Fibroblast of lung (primary cell): ENCODE measurements around the gene GRIK2. TPM values are rescaled to one million over a fixed set of nuclear protein-coding genes. Genes with fewer than 3 reads are reported as not detected.

Experiments
- DNase-seq, 2 donors: peaks; one replicate each; pipeline versions ENCODE4 v3.0.0 to v3.0.0-alpha.2; 2010; ENCODE audit warnings: low read depth in 2 of 2
- H2AFZ ChIP-seq: 2 replicates; pipeline ENCODE4 v1.5.1; 2012; ENCODE audit warnings: low read length, control low read depth, inconsistent platforms
- H3K27ac ChIP-seq: 2 replicates; pipeline ENCODE4 v1.5.1; 2011; ENCODE audit warnings: low read length, control low read depth; ENCODE audit not compliant: insufficient read depth
- H3K27me3 ChIP-seq: 2 replicates; pipeline ENCODE4 v1.5.1; 2011; ENCODE audit warnings: mild to moderate bottlenecking, low read length; ENCODE audit not compliant: control insufficient read depth, insufficient read depth
- H3K36me3 ChIP-seq: 2 replicates; pipeline ENCODE4 v1.5.1; 2011; ENCODE audit warnings: low read length; ENCODE audit not compliant: control insufficient read depth, insufficient read depth
- H3K4me1 ChIP-seq: 2 replicates; pipeline ENCODE4 v1.5.1; 2011; ENCODE audit warnings: low read length; ENCODE audit not compliant: control insufficient read depth, insufficient read depth; ENCODE audit errors: extremely low read depth
- H3K4me2 ChIP-seq: 2 replicates; pipeline ENCODE4 v1.5.1; 2011; ENCODE audit warnings: low read length, control low read depth; ENCODE audit not compliant: insufficient read depth; ENCODE audit errors: extremely low read depth
- H3K4me3 ChIP-seq, 4 experiments: fragments of 200-600 bp in 1 of 4; sonication (generic) in 1 of 4; replicated peaks in 1 of 4; 2 replicates each; pipeline ENCODE4 v1.5.1; 2011 to 2016; ENCODE audit warnings: low read length in 4 of 4, low read depth in 3 of 4, mild to moderate bottlenecking in 3 of 4, control low read depth in 2 of 4, inconsistent platforms in 1 of 4, mixed read lengths in 1 of 4; ENCODE audit not compliant: insufficient read depth in 1 of 4; ENCODE audit errors: control extremely low read depth in 1 of 4
- H3K79me2 ChIP-seq: 2 replicates; pipeline ENCODE4 v1.5.1; 2012; ENCODE audit warnings: mild to moderate bottlenecking, low read length, inconsistent platforms; ENCODE audit not compliant: control insufficient read depth, insufficient read depth
- H3K9ac ChIP-seq: 2 replicates; pipeline ENCODE4 v1.5.1; 2011; ENCODE audit warnings: mild to moderate bottlenecking, low read length, control low read depth; ENCODE audit not compliant: insufficient read depth
- H3K9me3 ChIP-seq: 2 replicates; pipeline ENCODE4 v1.5.1; 2012; ENCODE audit warnings: low read depth, low read length; ENCODE audit not compliant: control insufficient read depth, insufficient read depth
- H4K20me1 ChIP-seq: 2 replicates; pipeline ENCODE4 v1.5.1; 2011; ENCODE audit warnings: low read length; ENCODE audit not compliant: control insufficient read depth, insufficient read depth; ENCODE audit errors: extremely low read depth
- EZH2 ChIP-seq: IDR thresholded peaks from 2 replicates; pipeline ENCODE4 v1.5.1; 2012; ENCODE audit warnings: low read length, control low read depth, mild to moderate bottlenecking; ENCODE audit errors: missing control alignments
- polyA plus RNA-seq, 2 donors: library from polyadenylated mRNA; depleted of rRNA in 1 of 2; stranded (reverse) in 1 of 2; unstranded in 1 of 2; fragments of >200 nt; gene quantifications; 2 replicates each; pipeline ENCODE4 v1.2.1, GENCODE V29; 2011 to 2012; ENCODE audit warnings: missing spikeins in 1 of 2
- total RNA-seq: library from RNA; depleted of rRNA; stranded (reverse); fragments of >200 nt; gene quantifications from 2 replicates; pipeline ENCODE4 v1.2.1, GENCODE V29; 2014
- TF ChIP-seq, protein P1 (sequence below), 2 donors: IDR thresholded peaks in 1 of 2; conservative IDR thresholded peaks in 1 of 2; 1 replicate in 1 of 2; 2 replicates in 1 of 2; pipeline ENCODE4 v1.5.1; 2011 to 2012; ENCODE audit warnings: low read length in 2 of 2, control low read depth in 1 of 2, inconsistent platforms in 1 of 2, low read depth in 1 of 2, mild to moderate bottlenecking in 1 of 2

GRIK2 gene
- total and polyA plus RNA-seq, 2 donors (not counting 1 experiment from before 2014, with no cell fraction given), result 0.33 to 0.40 TPM

DNA sequence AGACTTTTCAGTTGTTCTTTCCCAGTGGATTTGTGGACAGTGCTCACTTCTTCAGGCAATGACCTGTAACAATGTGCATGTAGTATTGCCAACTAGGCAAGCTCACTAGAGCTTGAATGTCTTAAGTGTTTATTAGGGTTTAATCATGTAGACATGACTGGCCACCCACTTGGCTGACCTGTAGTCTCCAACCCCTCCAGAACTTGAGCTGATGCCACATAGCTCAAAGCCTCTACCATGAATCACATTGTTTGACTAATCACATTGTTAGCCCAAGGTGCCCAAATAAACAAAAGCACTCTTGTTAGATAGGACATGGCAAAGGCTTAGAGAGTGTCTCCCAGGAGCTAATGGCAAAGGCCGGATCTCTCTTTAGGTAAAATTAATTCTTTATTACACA, 272.7 kb downstream of the GRIK2 start:
- Histone ChIP-seq H3K4me3 (no peak overlapping the region), H3K79me2 (no peaks in the 10 kb centered on the region), H4K20me1 (no peaks in the 10 kb centered on the region), H3K4me1 (no peaks in the 10 kb centered on the region), H3K27ac (no peak overlapping the region), H3K36me3 (no peaks in the 10 kb centered on the region), H3K9ac (no peak overlapping the region), H3K9me3 (no peaks in the 10 kb centered on the region), H3K27me3 (no peaks in the 10 kb centered on the region), H3K4me2 (no peak overlapping the region), H2AFZ (no peak overlapping the region)
- peak; percentile 3 to 94 for DNase-seq
- TF ChIP-seq EZH2, result no peak
- TF ChIP-seq, protein P1, sequence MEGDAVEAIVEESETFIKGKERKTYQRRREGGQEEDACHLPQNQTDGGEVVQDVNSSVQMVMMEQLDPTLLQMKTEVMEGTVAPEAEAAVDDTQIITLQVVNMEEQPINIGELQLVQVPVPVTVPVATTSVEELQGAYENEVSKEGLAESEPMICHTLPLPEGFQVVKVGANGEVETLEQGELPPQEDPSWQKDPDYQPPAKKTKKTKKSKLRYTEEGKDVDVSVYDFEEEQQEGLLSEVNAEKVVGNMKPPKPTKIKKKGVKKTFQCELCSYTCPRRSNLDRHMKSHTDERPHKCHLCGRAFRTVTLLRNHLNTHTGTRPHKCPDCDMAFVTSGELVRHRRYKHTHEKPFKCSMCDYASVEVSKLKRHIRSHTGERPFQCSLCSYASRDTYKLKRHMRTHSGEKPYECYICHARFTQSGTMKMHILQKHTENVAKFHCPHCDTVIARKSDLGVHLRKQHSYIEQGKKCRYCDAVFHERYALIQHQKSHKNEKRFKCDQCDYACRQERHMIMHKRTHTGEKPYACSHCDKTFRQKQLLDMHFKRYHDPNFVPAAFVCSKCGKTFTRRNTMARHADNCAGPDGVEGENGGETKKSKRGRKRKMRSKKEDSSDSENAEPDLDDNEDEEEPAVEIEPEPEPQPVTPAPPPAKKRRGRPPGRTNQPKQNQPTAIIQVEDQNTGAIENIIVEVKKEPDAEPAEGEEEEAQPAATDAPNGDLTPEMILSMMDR (conservative IDR thresholded peaks at IDR 0.05 in 1 of 2, IDR thresholded peaks at IDR 0.05 in 1 of 2; ENCODE audit: low read depth in 1 of 2, low read length in 2 of 2), result no peak

DNA sequence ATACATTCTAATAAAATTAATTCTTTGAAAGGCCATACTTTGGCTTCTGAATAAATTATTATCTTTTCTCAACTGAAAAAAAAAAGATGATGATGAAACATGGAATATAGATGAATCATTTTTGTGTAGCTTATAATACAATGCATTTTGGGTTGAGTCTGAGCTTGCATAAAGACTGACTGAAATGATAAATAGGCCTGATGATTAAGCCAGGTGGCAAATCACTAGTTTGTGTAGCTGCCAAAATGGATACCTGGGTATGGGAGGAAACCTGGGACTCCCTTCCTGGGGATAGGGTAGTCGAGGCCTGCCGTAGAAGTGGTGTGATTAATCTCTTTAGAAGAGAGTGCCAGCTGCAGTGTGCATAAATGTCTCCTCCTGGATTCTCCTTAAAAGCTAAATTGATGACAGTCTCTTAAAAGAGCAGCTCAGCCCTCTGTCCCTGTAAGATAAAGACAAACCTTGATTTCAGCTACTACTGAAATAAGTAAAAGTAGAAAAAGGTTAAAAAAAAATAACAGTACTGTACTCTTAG, 275.1 kb downstream of the GRIK2 start:
- H3K4me3 ChIP-seq, result no peak overlapping the region
- TF ChIP-seq EZH2, result no peak
- TF ChIP-seq, protein P1 (conservative IDR thresholded peaks at IDR 0.05 in 1 of 2, IDR thresholded peaks at IDR 0.05 in 1 of 2; ENCODE audit: low read depth in 1 of 2, low read length in 2 of 2), result no peak
- H3K4me2 ChIP-seq, result no peak overlapping the region
- no peaks in the 10 kb centered on the region for H3K79me2 ChIP-seq
- peak in 1 of 2 donors; percentile 11 for DNase-seq
- H3K27me3 ChIP-seq, result no peaks in the 10 kb centered on the region
- H3K9ac ChIP-seq, result no peak overlapping the region
- no peaks in the 10 kb centered on the region for H3K9me3 ChIP-seq
- no peak overlapping the region for H2AFZ ChIP-seq
- H3K36me3 ChIP-seq, result no peaks in the 10 kb centered on the region
- no peaks in the 10 kb centered on the region for H4K20me1 ChIP-seq
- no peaks in the 10 kb centered on the region for H3K4me1 ChIP-seq
- no peak overlapping the region for H3K27ac ChIP-seq

DNA sequence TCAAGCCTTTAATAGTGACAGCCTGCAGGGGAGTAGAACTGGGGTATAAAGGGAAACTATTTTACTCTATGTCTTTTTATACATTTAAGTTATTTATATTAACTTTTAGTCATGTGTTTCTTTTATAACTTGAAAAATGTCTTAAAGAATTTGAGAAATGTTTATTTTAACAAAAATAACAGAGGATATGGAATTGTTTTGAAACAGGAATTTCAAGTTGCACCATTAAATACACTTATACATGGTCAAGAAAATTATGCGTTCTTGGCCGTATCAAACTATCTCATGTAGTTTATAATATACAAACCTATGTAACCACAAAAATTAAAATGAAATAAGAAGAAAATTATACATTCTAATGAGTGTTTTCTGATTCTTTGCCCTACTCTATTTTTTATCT, 282.7 kb downstream of the GRIK2 start:
- Histone ChIP-seq H3K4me3 (no peak overlapping the region), H4K20me1 (no peaks in the 10 kb centered on the region), H3K79me2 (no peaks in the 10 kb centered on the region), H3K27ac (no peak overlapping the region), H2AFZ (no peak overlapping the region), H3K9me3 (no peaks in the 10 kb centered on the region), H3K4me1 (no peaks in the 10 kb centered on the region), H3K4me2 (no peak overlapping the region), H3K27me3 (no peaks in the 10 kb centered on the region), H3K9ac (no peak overlapping the region), H3K36me3 (no peaks in the 10 kb centered on the region)
- TF ChIP-seq EZH2, result no peak
- TF ChIP-seq, protein P1 (conservative IDR thresholded peaks at IDR 0.05 in 1 of 2, IDR thresholded peaks at IDR 0.05 in 1 of 2; ENCODE audit: low read depth in 1 of 2, low read length in 2 of 2), result no peak
- no peak for DNase-seq
